Caco-2 (cell line): Measurements from ENCODE around the gene ST6GALNAC3. TPM values are rescaled to one million over a fixed set of nuclear protein-coding genes. Genes with fewer than 3 reads are reported as not detected.

Source experiments
- BruUV-seq: library from RNA; stranded (reverse); fragments of 400-500 nt; replicated peaks from 2 replicates; lab custom pipeline; 2021; lab: Mats Ljungman, UMichigan
- CTCF ChIA-PET: fragments of 300-600 bp; sonication (Branson Sonifier 250); formaldehyde crosslinking; loops from one replicate; lab custom pipeline; 2022; ENCODE audit warnings: antibody characterized with exemption; lab: Charles Lee
- POLR2A ChIA-PET: fragments of 300-600 bp; sonication (Branson Sonifier 250); formaldehyde crosslinking; loops from one replicate; lab custom pipeline; 2022; ENCODE audit warnings: antibody characterized with exemption; lab: Charles Lee
- DNase-seq, 2 experiments: peaks; one replicate each; pipeline versions ENCODE4 v3.0.0 to v3.0.0-alpha.2; 2020 to 2022
- H3K27me3 ChIP-seq: replicated peaks from 2 replicates; pipeline ENCODE4 v1.6.0; 2011; ENCODE audit warnings: low read length; ENCODE audit not compliant: control insufficient read depth, insufficient read depth
- H3K36me3 ChIP-seq: 2 replicates; pipeline ENCODE4 v1.5.1; 2011; ENCODE audit warnings: low read length; ENCODE audit not compliant: control insufficient read depth, insufficient read depth
- H3K4me1 ChIP-seq: fragments of 250-450 bp; sonication (Bioruptor Pico); 2 replicates; pipeline ENCODE4 v1.5.1; 2020; ENCODE audit warnings: mild to moderate bottlenecking
- H3K4me3 ChIP-seq: 2 replicates; pipeline ENCODE4 v1.5.1; 2011; ENCODE audit warnings: low read depth, mild to moderate bottlenecking, control low read depth, low read length
- H3K9me3 ChIP-seq: fragments of 250-450 bp; sonication (Bioruptor Pico); 2 replicates; pipeline ENCODE4 v1.5.1; 2020; ENCODE audit warnings: mild to moderate bottlenecking, moderate library complexity
- H3K27ac Mint-ChIP-seq: one replicate; pipeline ENCODE4 v1.8.0; 2022; ENCODE audit warnings: mixed read lengths; ENCODE audit not compliant: unreplicated experiment
- H3K27me3 Mint-ChIP-seq: one replicate; pipeline ENCODE4 v1.8.0; 2022; ENCODE audit warnings: mixed read lengths; ENCODE audit not compliant: insufficient read depth, unreplicated experiment
- H3K36me3 Mint-ChIP-seq: one replicate; pipeline ENCODE4 v1.8.0; 2022; ENCODE audit warnings: mild to moderate bottlenecking, mixed read lengths; ENCODE audit not compliant: insufficient read depth, unreplicated experiment
- H3K4me1 Mint-ChIP-seq: one replicate; pipeline ENCODE4 v1.8.0; 2022; ENCODE audit warnings: low read depth, mixed read lengths; ENCODE audit not compliant: unreplicated experiment
- H3K4me3 Mint-ChIP-seq: one replicate; pipeline ENCODE4 v1.8.0; 2022; ENCODE audit warnings: mild to moderate bottlenecking, moderate library complexity, mixed read lengths; ENCODE audit not compliant: unreplicated experiment
- H3K9me3 Mint-ChIP-seq: one replicate; pipeline ENCODE4 v1.8.0; 2022; ENCODE audit warnings: mixed read lengths; ENCODE audit not compliant: unreplicated experiment
- intact Hi-C: fragments of 100-400 bp; cut with micrococcal nuclease; formaldehyde crosslinking; loops from one replicate; pipeline ENCODE4 v1.10.0; 2022; ENCODE audit not compliant: unreplicated experiment
- total RNA-seq: library from RNA; stranded (reverse); gene quantifications from 2 replicates; pipeline ENCODE4 v1.2.3, GENCODE V29; 2022
- TF ChIP-seq, protein P1 (sequence below), 2 experiments: fragments of 200-600 bp in 1 of 2; IDR thresholded peaks; 1 replicate in 1 of 2; 2 replicates in 1 of 2; pipeline versions ENCODE4 v1.5.1 to v1.8.0; 2011 to 2022; ENCODE audit warnings: antibody characterized with exemption in 1 of 2, control low read depth in 1 of 2, inconsistent platforms in 1 of 2, low read depth in 1 of 2, low read length in 1 of 2, mild to moderate bottlenecking in 1 of 2, moderate library complexity in 1 of 2; ENCODE audit not compliant: insufficient read depth in 1 of 2, severe bottlenecking in 1 of 2, unreplicated experiment in 1 of 2

The ST6GALNAC3 gene
- total RNA-seq, 1 experiment from 2014 or later = 16.0 TPM

DNA sequence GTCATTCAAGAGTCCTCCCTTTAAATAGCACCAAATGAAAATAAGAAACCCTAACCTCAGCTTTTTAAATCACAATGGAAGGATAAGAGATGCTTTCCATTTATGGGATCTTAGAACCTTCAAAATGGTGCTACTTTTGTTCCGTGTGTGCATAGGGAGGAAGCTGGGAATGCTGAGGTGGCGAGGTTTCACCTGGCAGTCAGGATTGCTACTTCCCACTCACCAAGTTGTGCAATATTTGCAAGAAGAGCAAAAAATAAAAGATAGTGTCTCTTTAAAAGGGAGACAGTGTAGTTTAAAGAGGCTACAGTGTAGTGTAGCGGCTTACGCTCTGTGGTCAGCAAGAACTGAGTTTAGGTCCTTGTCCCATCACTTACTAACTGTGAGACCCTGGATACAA lies 400.4 kb downstream of the ST6GALNAC3 start:
- no peaks in the 10 kb centered on the region for H3K36me3 Mint-ChIP-seq
- no peaks in the 10 kb centered on the region for H3K27me3 ChIP-seq
- no peaks in the 10 kb centered on the region for H3K4me1 ChIP-seq
- H3K27me3 Mint-ChIP-seq = no peaks in the 10 kb centered on the region
- ChIA-PET CTCF (no interaction called here), POLR2A (no interaction called here)
- intact Hi-C loops = no loop called here
- BruUV-seq = no TSS peak
- no peak overlapping the region for H3K4me3 Mint-ChIP-seq
- H3K9me3 Mint-ChIP-seq = no peaks in the 10 kb centered on the region
- TF ChIP-seq, protein P1, sequence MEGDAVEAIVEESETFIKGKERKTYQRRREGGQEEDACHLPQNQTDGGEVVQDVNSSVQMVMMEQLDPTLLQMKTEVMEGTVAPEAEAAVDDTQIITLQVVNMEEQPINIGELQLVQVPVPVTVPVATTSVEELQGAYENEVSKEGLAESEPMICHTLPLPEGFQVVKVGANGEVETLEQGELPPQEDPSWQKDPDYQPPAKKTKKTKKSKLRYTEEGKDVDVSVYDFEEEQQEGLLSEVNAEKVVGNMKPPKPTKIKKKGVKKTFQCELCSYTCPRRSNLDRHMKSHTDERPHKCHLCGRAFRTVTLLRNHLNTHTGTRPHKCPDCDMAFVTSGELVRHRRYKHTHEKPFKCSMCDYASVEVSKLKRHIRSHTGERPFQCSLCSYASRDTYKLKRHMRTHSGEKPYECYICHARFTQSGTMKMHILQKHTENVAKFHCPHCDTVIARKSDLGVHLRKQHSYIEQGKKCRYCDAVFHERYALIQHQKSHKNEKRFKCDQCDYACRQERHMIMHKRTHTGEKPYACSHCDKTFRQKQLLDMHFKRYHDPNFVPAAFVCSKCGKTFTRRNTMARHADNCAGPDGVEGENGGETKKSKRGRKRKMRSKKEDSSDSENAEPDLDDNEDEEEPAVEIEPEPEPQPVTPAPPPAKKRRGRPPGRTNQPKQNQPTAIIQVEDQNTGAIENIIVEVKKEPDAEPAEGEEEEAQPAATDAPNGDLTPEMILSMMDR (IDR thresholded peaks at IDR 0.05; ENCODE audit: insufficient read depth in 1 of 2, low read depth in 1 of 2, low read length in 1 of 2, severe bottlenecking in 1 of 2, unreplicated experiment in 1 of 2) = no peak
- no peak overlapping the region for H3K4me3 ChIP-seq
- H3K36me3 ChIP-seq = no peaks in the 10 kb centered on the region
- no peaks in the 10 kb centered on the region for H3K4me1 Mint-ChIP-seq
- no peak overlapping the region for H3K27ac Mint-ChIP-seq
- no peak for DNase-seq
- H3K9me3 ChIP-seq = no peaks in the 10 kb centered on the region

DNA sequence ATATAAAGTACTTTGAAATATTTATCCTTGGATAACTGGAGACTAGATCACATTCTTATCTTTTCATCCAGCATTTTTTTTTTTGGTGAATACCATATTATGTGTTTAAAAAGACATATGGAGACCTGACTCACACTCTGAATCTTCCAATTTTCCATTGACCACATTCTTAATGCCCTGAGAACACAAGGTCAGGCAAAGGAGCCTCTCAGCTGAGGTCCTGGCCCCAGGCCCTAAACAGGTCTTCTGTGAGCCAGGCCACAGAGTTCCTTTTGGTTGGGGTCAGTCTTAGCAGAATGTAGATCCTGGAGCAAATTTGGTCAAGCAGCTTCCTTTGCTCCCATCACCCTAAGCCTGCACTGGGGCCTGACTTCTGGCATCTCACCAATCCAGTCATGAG lies 402.6 kb downstream of the ST6GALNAC3 start:
- no peaks in the 10 kb centered on the region for H3K4me1 ChIP-seq
- no peak overlapping the region for H3K4me3 ChIP-seq
- no peak for DNase-seq
- H3K27ac Mint-ChIP-seq = no peak overlapping the region
- no peaks in the 10 kb centered on the region for H3K9me3 ChIP-seq
- BruUV-seq = no TSS peak
- CTCF ChIA-PET = no interaction called here
- no peaks in the 10 kb centered on the region for H3K36me3 ChIP-seq
- H3K4me3 Mint-ChIP-seq = no peak overlapping the region
- H3K36me3 Mint-ChIP-seq = no peaks in the 10 kb centered on the region
- no peaks in the 10 kb centered on the region for H3K9me3 Mint-ChIP-seq
- TF ChIP-seq, protein P1 (IDR thresholded peaks at IDR 0.05; ENCODE audit: insufficient read depth in 1 of 2, low read depth in 1 of 2, low read length in 1 of 2, severe bottlenecking in 1 of 2, unreplicated experiment in 1 of 2) = no peak
- no peaks in the 10 kb centered on the region for H3K27me3 ChIP-seq
- POLR2A ChIA-PET = no interaction called here
- no peaks in the 10 kb centered on the region for H3K4me1 Mint-ChIP-seq
- intact Hi-C loops = no loop called here
- no peaks in the 10 kb centered on the region for H3K27me3 Mint-ChIP-seq

DNA sequence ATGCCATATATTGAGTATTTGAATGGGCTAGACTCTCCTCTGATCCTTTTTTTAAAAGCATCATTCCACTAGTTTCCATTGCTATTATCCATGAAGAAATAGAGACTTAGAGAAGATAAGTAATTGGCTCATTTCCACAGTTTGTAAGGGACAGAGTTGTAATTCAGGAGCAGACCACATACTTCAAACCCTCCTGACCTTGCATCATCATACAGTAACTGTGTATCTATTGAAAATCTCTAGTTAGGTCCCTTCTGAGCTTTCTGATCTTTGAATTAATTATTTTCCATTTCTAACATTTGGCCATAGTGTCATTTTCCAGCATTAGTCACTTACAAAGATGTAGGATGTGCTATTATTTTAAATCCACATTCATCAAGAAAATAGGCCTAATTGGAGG lies 406.3 kb downstream of the ST6GALNAC3 start:
- Histone ChIP-seq H3K27me3 (no peaks in the 10 kb centered on the region), H3K9me3 (no peaks in the 10 kb centered on the region), H3K4me3 (no peak overlapping the region), H3K36me3 (no peaks in the 10 kb centered on the region), H3K4me1 (no peaks in the 10 kb centered on the region)
- H3K27me3 Mint-ChIP-seq = no peaks in the 10 kb centered on the region
- ChIA-PET POLR2A (no interaction called here), CTCF (no interaction called here)
- H3K27ac Mint-ChIP-seq = no peak overlapping the region
- DNase-seq = no peak
- TF ChIP-seq, protein P1 (IDR thresholded peaks at IDR 0.05; ENCODE audit: insufficient read depth in 1 of 2, low read depth in 1 of 2, low read length in 1 of 2, severe bottlenecking in 1 of 2, unreplicated experiment in 1 of 2) = no peak
- no peaks in the 10 kb centered on the region for H3K9me3 Mint-ChIP-seq
- no TSS peak for BruUV-seq
- intact Hi-C loops = no loop called here
- no peaks in the 10 kb centered on the region for H3K36me3 Mint-ChIP-seq
- no peak overlapping the region for H3K4me3 Mint-ChIP-seq
- no peaks in the 10 kb centered on the region for H3K4me1 Mint-ChIP-seq
